ENCODE data around the gene TRIM51G.
"Not testable (repeated sequence)": the region's sequence is repeated elsewhere in the genome, so short reads cannot be mapped to it uniquely, and the experiment has no call there.

- not testable (repeated sequence) for TF ChIP-seq CTCF (IDR thresholded peaks at IDR 0.05; ENCODE audit: low read depth, low read length, poor library complexity, severe bottlenecking); EZH2phosphoT487 (IDR thresholded peaks at IDR 0.05; ENCODE audit: borderline replicate concordance, low read length)
Measured at GRCh38 chr11:49028523-49028922, 44.8 kb upstream of the TRIM51G start, which contains the start of gene TRIM49B.

Measured in DOHH2 (cell line).